Measurements from ENCODE around the gene AK5. TPM values are rescaled to one million over a fixed set of nuclear protein-coding genes. Genes with fewer than 3 reads are reported as not detected.

AK5 gene
- total RNA-seq, 1 donor from 2014 or later: not detected

DNA sequence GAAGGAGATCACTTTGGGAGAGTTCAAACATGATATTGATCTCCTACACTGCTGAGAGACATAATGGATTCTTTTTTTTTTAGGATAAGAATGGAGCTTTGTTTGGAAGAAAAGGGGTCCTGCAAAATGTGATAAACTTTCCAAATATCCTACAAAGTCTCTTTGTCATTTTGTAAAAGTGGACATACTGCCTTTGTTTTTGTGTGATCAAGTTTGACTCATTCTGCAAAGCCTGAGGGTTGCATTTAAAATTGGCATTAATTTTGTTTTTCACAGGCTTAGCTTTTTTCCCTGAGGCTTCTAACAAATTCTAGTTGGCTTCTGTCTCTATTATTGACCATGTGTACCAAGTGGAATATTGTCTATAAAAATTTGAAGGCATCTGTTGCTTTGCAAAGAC is 113.2 kb downstream of the AK5 start:
- no peak overlapping the region for H3K4me3 Mint-ChIP-seq (ENCODE audit: unreplicated experiment)
- no peaks in the 10 kb centered on the region for H3K27me3 Mint-ChIP-seq (ENCODE audit: unreplicated experiment)
- no peaks in the 10 kb centered on the region for H3K36me3 Mint-ChIP-seq (ENCODE audit: low read depth, unreplicated experiment)
- TF ChIP-seq, protein P1, sequence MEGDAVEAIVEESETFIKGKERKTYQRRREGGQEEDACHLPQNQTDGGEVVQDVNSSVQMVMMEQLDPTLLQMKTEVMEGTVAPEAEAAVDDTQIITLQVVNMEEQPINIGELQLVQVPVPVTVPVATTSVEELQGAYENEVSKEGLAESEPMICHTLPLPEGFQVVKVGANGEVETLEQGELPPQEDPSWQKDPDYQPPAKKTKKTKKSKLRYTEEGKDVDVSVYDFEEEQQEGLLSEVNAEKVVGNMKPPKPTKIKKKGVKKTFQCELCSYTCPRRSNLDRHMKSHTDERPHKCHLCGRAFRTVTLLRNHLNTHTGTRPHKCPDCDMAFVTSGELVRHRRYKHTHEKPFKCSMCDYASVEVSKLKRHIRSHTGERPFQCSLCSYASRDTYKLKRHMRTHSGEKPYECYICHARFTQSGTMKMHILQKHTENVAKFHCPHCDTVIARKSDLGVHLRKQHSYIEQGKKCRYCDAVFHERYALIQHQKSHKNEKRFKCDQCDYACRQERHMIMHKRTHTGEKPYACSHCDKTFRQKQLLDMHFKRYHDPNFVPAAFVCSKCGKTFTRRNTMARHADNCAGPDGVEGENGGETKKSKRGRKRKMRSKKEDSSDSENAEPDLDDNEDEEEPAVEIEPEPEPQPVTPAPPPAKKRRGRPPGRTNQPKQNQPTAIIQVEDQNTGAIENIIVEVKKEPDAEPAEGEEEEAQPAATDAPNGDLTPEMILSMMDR (IDR thresholded peaks at IDR 0.05; ENCODE audit: unreplicated experiment): no peak
- no peak overlapping the region for H3K27ac Mint-ChIP-seq (ENCODE audit: unreplicated experiment)
- no peak for DNase-seq (ENCODE audit: low spot score)
- no peaks in the 10 kb centered on the region for H3K4me1 Mint-ChIP-seq (ENCODE audit: unreplicated experiment)
- H3K9me3 Mint-ChIP-seq (ENCODE audit: unreplicated experiment): no peaks in the 10 kb centered on the region

DNA sequence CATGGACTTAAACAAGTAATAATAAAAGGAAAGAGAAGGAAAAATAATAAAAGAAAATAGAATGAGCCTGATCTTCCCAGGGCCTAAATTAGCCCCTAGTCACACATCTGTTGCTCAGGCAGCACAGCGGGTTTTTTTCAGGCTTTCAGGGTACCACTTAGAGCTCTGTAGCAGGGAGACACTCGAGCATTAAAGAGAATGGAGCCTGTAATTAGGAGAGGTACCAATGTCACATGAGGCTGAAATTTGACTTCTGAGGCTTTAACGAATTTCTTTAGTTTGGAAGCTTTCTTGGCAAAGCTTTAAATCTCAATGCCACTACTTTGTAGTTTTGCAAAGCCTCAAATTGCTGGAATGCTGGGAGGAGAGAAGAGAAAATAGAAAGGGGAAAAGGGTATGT is 116.3 kb downstream of the AK5 start:
- H3K4me3 Mint-ChIP-seq (ENCODE audit: unreplicated experiment): no peak overlapping the region
- H3K9me3 Mint-ChIP-seq (ENCODE audit: unreplicated experiment): no peaks in the 10 kb centered on the region
- TF ChIP-seq, protein P1 (IDR thresholded peaks at IDR 0.05; ENCODE audit: unreplicated experiment): no peak
- H3K4me1 Mint-ChIP-seq (ENCODE audit: unreplicated experiment): no peaks in the 10 kb centered on the region
- no peaks in the 10 kb centered on the region for H3K27me3 Mint-ChIP-seq (ENCODE audit: unreplicated experiment)
- H3K27ac Mint-ChIP-seq (ENCODE audit: unreplicated experiment): no peak overlapping the region
- H3K36me3 Mint-ChIP-seq (ENCODE audit: low read depth, unreplicated experiment): no peaks in the 10 kb centered on the region
- DNase-seq (ENCODE audit: low spot score): no peak

DNA sequence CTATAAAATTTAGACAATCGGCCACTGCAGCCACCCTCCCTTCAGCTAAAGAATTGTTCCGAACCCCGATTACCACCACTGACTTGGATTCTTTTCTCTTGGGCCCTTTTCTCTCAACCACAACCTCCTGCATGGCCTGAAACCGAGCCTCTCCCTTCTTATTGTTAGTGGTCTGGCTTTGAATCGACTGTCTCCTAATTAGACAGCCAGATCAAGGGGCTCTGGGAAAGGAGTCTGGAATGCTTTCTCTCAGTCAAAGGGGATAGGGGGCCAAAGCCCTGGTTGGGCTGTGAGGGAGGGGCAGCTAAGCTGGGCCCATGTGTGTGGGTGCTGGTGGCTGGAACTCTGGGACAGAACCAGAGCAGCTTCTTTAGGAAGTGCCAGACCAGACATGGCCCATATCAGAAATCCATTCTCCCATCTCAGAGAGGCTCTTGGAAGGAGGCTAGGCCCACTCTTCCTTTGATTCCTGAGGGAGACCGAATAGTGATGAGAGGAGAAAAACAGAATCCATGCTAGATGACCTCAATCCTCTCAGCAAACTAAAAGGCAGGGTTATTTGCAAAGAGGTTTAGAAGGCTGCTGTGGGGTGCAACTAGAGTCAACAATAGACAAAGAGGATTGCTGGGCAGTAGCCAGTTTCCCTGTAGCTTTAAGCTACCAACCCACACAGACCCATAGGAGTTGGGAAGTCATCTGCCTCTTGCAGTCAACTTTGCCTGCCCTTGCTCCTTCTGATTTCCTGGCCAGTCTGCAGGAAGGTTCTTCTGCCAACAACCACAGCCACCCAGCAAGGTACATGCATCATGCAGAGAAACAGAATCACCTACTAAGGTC is 117.6 kb downstream of the AK5 start:
- no peaks in the 10 kb centered on the region for H3K27me3 Mint-ChIP-seq (ENCODE audit: unreplicated experiment)
- no peaks in the 10 kb centered on the region for H3K36me3 Mint-ChIP-seq (ENCODE audit: low read depth, unreplicated experiment)
- TF ChIP-seq, protein P1 (IDR thresholded peaks at IDR 0.05; ENCODE audit: unreplicated experiment): no peak
- no peaks in the 10 kb centered on the region for H3K4me1 Mint-ChIP-seq (ENCODE audit: unreplicated experiment)
- no peaks in the 10 kb centered on the region for H3K9me3 Mint-ChIP-seq (ENCODE audit: unreplicated experiment)
- H3K4me3 Mint-ChIP-seq (ENCODE audit: unreplicated experiment): no peak overlapping the region
- DNase-seq (ENCODE audit: low spot score): no peak
- H3K27ac Mint-ChIP-seq (ENCODE audit: unreplicated experiment): no peak overlapping the region

DNA sequence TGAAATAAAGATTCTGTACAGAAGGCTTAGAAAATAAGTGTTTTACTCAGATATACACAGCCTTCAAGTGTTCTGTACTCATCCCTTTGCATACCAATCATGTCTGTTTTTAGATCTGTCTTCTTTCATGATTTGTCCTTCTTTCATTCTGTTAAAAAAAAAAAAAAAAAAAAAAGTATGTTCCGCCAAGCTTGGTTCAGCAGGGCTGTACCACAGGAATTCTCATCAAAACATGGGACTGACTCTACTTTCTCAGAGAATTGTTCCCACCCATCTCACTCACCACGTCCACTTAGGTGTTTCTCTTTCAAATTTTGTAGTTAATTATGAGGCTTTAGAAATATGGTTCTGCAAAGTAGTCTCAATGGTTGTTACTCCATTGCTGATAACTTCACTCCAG is 119.0 kb downstream of the AK5 start:
- TF ChIP-seq, protein P1 (IDR thresholded peaks at IDR 0.05; ENCODE audit: unreplicated experiment): no peak
- no peak for DNase-seq (ENCODE audit: low spot score)
- Mint-ChIP-seq H3K4me1 (ENCODE audit: unreplicated experiment) (no peaks in the 10 kb centered on the region), H3K27ac (ENCODE audit: unreplicated experiment) (no peak overlapping the region), H3K27me3 (ENCODE audit: unreplicated experiment) (no peaks in the 10 kb centered on the region), H3K36me3 (ENCODE audit: low read depth, unreplicated experiment) (no peaks in the 10 kb centered on the region), H3K9me3 (ENCODE audit: unreplicated experiment) (no peaks in the 10 kb centered on the region), H3K4me3 (ENCODE audit: unreplicated experiment) (no peak overlapping the region)

DNA sequence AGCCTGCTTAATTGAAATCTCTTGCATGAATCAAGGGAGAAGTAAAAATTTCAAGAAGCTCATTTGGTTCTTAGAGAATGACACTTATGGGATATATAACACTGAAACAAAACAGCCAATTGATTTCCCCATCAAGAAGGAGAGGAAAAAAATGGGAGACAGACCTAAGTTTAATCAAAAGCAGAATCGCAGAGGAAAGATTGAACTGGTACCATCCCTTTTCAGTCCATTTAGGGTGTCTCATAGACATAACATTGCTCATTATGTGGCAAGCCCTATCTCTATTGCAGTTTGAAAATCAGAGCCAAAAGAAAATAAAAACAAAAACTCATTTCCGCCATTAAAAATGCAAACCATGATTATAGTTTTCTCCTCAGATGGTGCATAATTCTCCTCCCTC is 119.6 kb downstream of the AK5 start:
- H3K4me1 Mint-ChIP-seq (ENCODE audit: unreplicated experiment): no peaks in the 10 kb centered on the region

More for the DNA sequence above, 119.6 kb downstream of the AK5 start:
- DNase-seq (ENCODE audit: low spot score): no peak
- H3K4me3 Mint-ChIP-seq (ENCODE audit: unreplicated experiment): no peak overlapping the region
- no peak overlapping the region for H3K27ac Mint-ChIP-seq (ENCODE audit: unreplicated experiment)
- no peaks in the 10 kb centered on the region for H3K36me3 Mint-ChIP-seq (ENCODE audit: low read depth, unreplicated experiment)
- H3K27me3 Mint-ChIP-seq (ENCODE audit: unreplicated experiment): no peaks in the 10 kb centered on the region
- H3K9me3 Mint-ChIP-seq (ENCODE audit: unreplicated experiment): no peaks in the 10 kb centered on the region
- TF ChIP-seq, protein P1 (IDR thresholded peaks at IDR 0.05; ENCODE audit: unreplicated experiment): no peak

Data from endothelial cell (in vitro differentiated cells).